Skeletal muscle satellite cell (primary cell): Measurements from ENCODE around the gene FKBP7.
A peak's percentile ranks its signal among the peaks of the same experiment; 100 is the strongest.

Experiments
- H3K27me3 ChIP-seq: 2 replicates; pipeline ENCODE4 v1.7.0; 2013; ENCODE audit warnings: low read length; ENCODE audit not compliant: control insufficient read depth, insufficient read depth
- H3K36me3 ChIP-seq: 2 replicates; pipeline ENCODE4 v1.7.0; 2013; ENCODE audit warnings: mild to moderate bottlenecking, control low read depth, low read length; ENCODE audit not compliant: insufficient read depth
- H3K4me1 ChIP-seq: 2 replicates; pipeline ENCODE4 v1.7.0; 2013; ENCODE audit warnings: low read length; ENCODE audit not compliant: control insufficient read depth, insufficient read depth
- H3K4me2 ChIP-seq: 2 replicates; pipeline ENCODE4 v1.7.0; 2013; ENCODE audit warnings: mild to moderate bottlenecking, low read length
- H3K4me3 ChIP-seq: 2 replicates; pipeline ENCODE4 v1.7.0; 2013; ENCODE audit warnings: low read length
- H3K9ac ChIP-seq: 2 replicates; pipeline ENCODE4 v1.7.0; 2013; ENCODE audit warnings: mild to moderate bottlenecking, low read depth, low read length, moderate library complexity
- H3K9me3 ChIP-seq: replicated peaks from 2 replicates; pipeline ENCODE4 v1.7.0; 2013; ENCODE audit warnings: mild to moderate bottlenecking, control low read depth, low read length

FKBP7 gene

DNA sequence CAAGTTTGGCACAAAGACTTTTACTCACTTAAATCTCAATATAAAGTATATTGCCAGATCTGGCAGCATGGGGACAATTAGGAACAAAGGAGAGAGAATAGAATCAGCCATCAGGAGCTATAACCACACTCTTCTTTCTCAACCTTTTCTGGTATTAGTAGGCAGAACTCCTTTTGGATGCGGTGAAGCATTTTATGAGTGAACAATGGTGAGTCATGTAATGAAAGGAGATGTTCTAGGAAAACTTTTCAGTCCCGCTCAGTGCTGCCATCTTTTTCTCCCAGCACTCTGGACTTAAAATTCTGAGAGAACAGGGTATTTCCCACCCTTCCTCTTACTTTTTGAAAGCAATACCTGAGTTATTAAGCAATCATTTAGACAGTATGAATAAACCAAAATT is 34.1 kb upstream of the FKBP7 start:
- Histone ChIP-seq H3K4me1 (peaks cover 9% of the 10 kb centered on the region), H3K4me2 (peak overlapping the region; percentile 2), H3K36me3 (peaks cover 3% of the 10 kb centered on the region), H3K9me3 (no peaks in the 10 kb centered on the region), H3K9ac (no peak overlapping the region), H3K4me3 (no peak overlapping the region), H3K27me3 (no peaks in the 10 kb centered on the region)

DNA sequence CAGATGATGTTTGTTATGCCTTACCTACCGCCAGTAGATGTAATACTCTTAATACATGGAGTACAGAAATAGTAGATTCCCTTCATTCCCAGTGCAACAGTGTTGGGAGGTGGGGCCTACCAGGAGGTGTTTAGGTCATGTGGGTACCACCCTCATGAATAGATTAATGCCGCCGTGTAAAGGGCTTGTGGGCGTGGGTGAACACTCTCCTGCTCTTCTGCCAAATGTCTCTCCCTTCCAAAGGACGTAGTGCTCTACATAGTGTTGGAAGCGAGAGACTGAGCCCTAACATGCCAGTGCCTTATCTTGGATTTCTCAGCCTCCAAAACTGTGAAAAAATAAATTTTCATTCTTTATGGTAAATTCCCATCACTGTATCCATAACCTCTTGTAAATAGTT is 32.0 kb upstream of the FKBP7 start:
- Histone ChIP-seq H3K4me1 (peaks cover 9% of the 10 kb centered on the region), H3K27me3 (no peaks in the 10 kb centered on the region), H3K4me2 (no peak overlapping the region), H3K4me3 (no peak overlapping the region), H3K9me3 (no peaks in the 10 kb centered on the region), H3K36me3 (peaks cover 4% of the 10 kb centered on the region), H3K9ac (no peak overlapping the region)

DNA sequence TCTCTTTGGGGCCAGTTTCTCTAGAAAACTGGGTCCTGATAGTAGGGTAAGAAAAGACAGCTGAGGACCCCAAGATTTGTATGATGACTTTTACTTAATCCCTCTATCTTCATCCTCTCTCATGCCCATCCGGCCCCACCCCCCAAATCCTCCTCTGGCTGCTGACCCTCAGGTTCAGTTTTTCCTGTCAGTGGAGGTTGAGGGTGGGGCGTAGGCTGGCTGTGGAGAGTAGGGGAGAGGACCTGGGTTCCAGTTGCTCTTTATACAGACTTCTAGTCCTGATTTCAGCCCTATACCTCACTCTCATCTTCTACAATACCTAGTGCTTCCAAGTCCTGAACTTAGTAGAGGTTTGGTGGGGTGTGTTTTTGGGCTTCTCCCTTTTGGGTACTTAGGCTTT is 30.2 kb upstream of the FKBP7 start:
- Histone ChIP-seq H3K4me1 (no peaks in the 10 kb centered on the region), H3K9me3 (no peaks in the 10 kb centered on the region), H3K4me3 (no peak overlapping the region), H3K9ac (no peak overlapping the region), H3K27me3 (no peaks in the 10 kb centered on the region), H3K36me3 (peaks cover 14% of the 10 kb centered on the region), H3K4me2 (no peak overlapping the region)

DNA sequence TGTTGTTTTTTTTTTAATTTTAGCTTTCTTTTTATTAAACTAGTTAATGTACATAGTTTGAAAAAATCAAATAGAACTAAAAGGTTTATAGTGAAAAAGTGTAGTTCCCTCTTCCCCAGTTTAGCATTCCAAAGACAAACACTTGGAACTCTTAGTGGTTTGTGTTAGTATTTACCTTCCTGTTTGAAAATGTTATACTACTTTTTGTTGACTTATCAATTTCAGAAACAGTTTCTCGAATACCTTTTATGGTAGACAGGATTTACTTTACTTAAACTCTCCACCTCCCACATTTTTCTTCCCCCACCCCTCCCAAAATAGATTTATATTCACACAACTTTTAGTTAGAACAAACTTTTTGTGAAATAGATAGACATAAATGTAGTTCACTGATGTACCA is 28.5 kb upstream of the FKBP7 start:
- Histone ChIP-seq H3K4me3 (no peak overlapping the region), H3K4me1 (no peaks in the 10 kb centered on the region), H3K4me2 (no peak overlapping the region), H3K9me3 (no peaks in the 10 kb centered on the region), H3K9ac (no peak overlapping the region), H3K36me3 (peaks cover 28% of the 10 kb centered on the region), H3K27me3 (no peaks in the 10 kb centered on the region)

GRCh38 chr2:178506524-178506923 is 28.1 kb upstream of the FKBP7 start:
- Histone ChIP-seq H3K4me2 (no peak overlapping the region), H3K9me3 (no peaks in the 10 kb centered on the region), H3K27me3 (no peaks in the 10 kb centered on the region), H3K4me3 (no peak overlapping the region), H3K9ac (no peak overlapping the region), H3K36me3 (peaks cover 33% of the 10 kb centered on the region), H3K4me1 (no peaks in the 10 kb centered on the region)

- Histone ChIP-seq H3K27me3 (no peaks in the 10 kb centered on the region), H3K4me3 (no peak overlapping the region), H3K9ac (no peak overlapping the region), H3K9me3 (no peaks in the 10 kb centered on the region), H3K4me1 (no peaks in the 10 kb centered on the region), H3K4me2 (no peak overlapping the region), H3K36me3 (peaks cover 36% of the 10 kb centered on the region)
Observed at GRCh38 chr2:178506101-178506500, 27.7 kb upstream of the FKBP7 start.

GRCh38 chr2:178502751-178503150 is 24.4 kb upstream of the FKBP7 start:
- Histone ChIP-seq H3K4me3 (no peak overlapping the region), H3K4me1 (no peaks in the 10 kb centered on the region), H3K27me3 (no peaks in the 10 kb centered on the region), H3K9ac (no peak overlapping the region), H3K4me2 (no peak overlapping the region), H3K9me3 (no peaks in the 10 kb centered on the region), H3K36me3 (peaks cover 62% of the 10 kb centered on the region)

GRCh38 chr2:178499640-178500039 is 21.2 kb upstream of the FKBP7 start:
- H3K9ac ChIP-seq = no peak overlapping the region
- no peaks in the 10 kb centered on the region for H3K27me3 ChIP-seq
- no peak overlapping the region for H3K4me2 ChIP-seq
- H3K9me3 ChIP-seq = no peaks in the 10 kb centered on the region
- peaks cover 71% of the 10 kb centered on the region for H3K36me3 ChIP-seq
- no peaks in the 10 kb centered on the region for H3K4me1 ChIP-seq
- H3K4me3 ChIP-seq = no peak overlapping the region

DNA sequence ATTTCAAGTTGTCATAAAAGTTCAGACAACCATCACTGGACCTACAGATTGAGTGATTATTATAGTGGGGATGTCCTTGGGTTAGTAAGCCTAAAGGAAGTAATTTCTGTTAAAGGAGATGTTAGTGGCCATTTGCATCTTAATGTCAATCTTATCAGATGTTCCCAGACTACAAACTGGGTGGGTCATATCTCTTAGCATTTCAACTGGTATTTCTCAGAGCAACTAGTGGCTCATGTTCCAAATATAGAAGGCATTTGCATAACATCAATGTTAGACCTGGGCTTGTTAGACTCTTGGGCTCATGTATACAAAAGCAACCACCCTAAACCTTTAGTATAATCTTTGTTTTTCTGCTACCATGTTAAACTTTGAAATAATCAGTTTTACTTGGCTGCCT is 19.7 kb upstream of the FKBP7 start:
- H3K4me2 ChIP-seq = no peak overlapping the region
- H3K27me3 ChIP-seq = no peaks in the 10 kb centered on the region
- no peaks in the 10 kb centered on the region for H3K9me3 ChIP-seq
- no peak overlapping the region for H3K4me3 ChIP-seq
- peaks cover 75% of the 10 kb centered on the region for H3K36me3 ChIP-seq
- H3K4me1 ChIP-seq = no peaks in the 10 kb centered on the region
- H3K9ac ChIP-seq = no peak overlapping the region

DNA sequence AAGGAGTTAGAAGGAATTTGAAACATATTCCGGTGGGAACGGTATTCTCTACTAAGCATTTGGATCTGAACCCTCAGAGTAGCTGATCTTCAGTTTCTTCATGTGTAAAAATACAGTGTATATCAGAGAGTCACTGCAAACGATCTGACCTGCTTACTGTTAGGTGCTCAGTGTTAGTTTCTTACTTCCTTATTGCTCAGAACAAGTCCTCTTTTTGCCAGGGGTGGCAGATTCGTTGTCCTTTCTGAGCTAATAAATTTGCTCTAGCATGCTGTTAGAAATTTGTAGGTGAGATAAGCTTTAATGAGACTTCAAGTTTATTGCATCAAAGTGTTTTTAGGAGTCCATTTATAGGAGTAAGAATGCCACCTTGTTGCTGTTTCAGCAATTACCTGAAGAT is 17.6 kb upstream of the FKBP7 start:
- no peaks in the 10 kb centered on the region for H3K9me3 ChIP-seq
- H3K27me3 ChIP-seq = no peaks in the 10 kb centered on the region
- no peak overlapping the region for H3K4me3 ChIP-seq
- no peak overlapping the region for H3K9ac ChIP-seq
- peaks cover 64% of the 10 kb centered on the region for H3K36me3 ChIP-seq
- H3K4me1 ChIP-seq = no peaks in the 10 kb centered on the region
- H3K4me2 ChIP-seq = no peak overlapping the region

DNA sequence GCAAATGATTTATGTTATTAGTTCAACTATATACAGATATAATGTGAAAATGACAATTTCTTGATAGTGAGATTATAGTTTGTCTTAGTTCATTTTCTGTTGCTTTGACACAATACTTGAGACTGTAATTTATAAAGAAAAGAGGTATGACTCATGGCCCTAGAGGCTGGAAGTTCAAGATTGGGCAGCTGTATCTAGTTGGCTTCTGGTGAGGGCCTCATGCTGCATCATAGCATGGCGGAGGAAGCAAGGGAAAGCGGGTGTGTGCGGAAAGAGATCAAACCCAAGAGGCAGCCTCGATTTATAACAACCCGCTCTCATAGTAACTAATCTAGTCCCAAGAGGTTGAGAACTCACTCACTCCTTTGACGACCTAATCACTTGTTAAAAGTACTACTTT is 13.2 kb upstream of the FKBP7 start:
- no peaks in the 10 kb centered on the region for H3K4me1 ChIP-seq
- H3K4me2 ChIP-seq = no peak overlapping the region
- no peak overlapping the region for H3K4me3 ChIP-seq

GRCh38 chr2:178485356-178485755 is 7.0 kb upstream of the FKBP7 start:
- Histone ChIP-seq H3K9ac (no peak overlapping the region), H3K4me2 (no peak overlapping the region), H3K27me3 (no peaks in the 10 kb centered on the region), H3K36me3 (peaks cover 18% of the 10 kb centered on the region), H3K4me3 (no peak overlapping the region), H3K9me3 (no peaks in the 10 kb centered on the region), H3K4me1 (peaks cover 22% of the 10 kb centered on the region)

More for the DNA sequence above, 13.2 kb upstream of the FKBP7 start:
- no peaks in the 10 kb centered on the region for H3K27me3 ChIP-seq
- H3K9me3 ChIP-seq = no peaks in the 10 kb centered on the region
- no peak overlapping the region for H3K9ac ChIP-seq
- peaks cover 48% of the 10 kb centered on the region for H3K36me3 ChIP-seq
